Left renal pelvis (tissue), 4 donors: ENCODE data around the gene D2HGDH. TPM values are rescaled to one million over a fixed set of nuclear protein-coding genes. Genes with fewer than 3 reads are reported as not detected.
"Not testable (repeated sequence)": the region's sequence is repeated elsewhere in the genome, so short reads cannot be mapped to it uniquely, and the experiment has no call there.

Experiments
- DNase-seq, 4 donors: peaks; one replicate each; pipeline ENCODE4 v3.0.0-alpha.2; 2013; ENCODE audit warnings: low read depth in 4 of 4, low spot score in 3 of 4
- polyA plus RNA-seq, 4 donors: library from polyadenylated mRNA; unstranded; fragments of 120-200 nt; gene quantifications; one replicate each; pipeline ENCODE4 v1.2.1, GENCODE V29; 2013; ENCODE audit not compliant: insufficient read length in 4 of 4

The D2HGDH gene
- polyA plus RNA-seq, 4 donors, result 18.5 to 54.0 (median 33.1) TPM

DNA sequence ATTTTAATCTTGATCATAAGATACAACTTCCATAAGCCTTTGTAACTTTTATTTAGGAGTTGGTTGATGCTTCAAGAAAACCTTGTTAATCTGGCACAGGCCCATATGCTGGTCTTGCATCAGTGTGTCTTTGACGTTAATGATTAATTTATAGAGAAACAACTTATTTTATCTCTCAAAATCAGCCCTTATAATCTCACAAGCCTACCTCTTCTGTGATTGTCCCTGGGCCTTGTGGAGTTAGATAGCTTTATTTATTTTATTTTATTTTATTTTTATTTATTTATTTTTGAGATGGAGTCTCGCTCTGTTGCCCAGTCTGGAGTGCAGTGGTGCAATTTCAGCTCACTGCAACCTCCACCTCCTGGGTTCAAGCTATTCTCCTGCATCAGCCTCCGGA lies 47.6 kb downstream of the D2HGDH start:
- not testable (repeated sequence) for DNase-seq

DNA sequence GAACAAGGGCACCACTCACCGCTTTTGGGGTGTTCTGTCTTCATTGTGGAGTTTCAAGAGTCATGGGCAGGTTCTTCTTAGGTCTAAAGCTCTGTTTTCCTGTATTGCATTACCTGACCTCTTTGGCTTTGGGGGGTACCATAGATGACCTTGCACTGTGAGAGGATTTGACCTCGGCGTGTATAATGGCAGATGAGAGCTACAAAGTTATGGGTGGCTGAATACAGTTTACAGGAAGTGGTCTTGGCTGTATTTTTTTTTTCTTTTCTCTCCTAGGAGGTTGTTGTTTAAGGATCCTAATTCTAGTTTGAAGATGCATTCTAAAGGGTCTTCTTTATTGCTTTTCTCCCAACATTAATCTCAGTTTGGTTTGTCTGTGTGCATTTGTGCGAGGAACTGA lies 53.7 kb downstream of the D2HGDH start:
- no peak for DNase-seq

DNA sequence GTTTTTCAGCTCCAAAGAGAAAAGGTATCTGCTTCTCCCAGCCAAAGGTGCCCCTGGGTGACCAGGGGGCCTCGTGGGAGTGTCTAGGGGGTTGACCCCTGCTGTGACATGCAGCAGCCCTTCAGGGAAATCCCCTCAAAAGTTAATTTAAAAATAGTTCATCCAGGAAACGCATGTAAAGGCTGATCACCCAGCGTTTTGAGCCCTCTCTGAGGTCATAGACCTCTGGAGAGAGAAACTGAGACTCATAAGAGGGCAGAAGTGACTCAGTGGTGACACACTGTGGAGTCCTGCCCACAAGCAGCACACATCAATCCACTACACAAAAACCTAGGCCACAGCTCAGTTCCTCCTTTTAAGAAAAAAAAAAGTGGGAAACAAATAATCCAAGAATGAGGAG lies 54.1 kb downstream of the D2HGDH start:
- DNase-seq, result no peak

DNA sequence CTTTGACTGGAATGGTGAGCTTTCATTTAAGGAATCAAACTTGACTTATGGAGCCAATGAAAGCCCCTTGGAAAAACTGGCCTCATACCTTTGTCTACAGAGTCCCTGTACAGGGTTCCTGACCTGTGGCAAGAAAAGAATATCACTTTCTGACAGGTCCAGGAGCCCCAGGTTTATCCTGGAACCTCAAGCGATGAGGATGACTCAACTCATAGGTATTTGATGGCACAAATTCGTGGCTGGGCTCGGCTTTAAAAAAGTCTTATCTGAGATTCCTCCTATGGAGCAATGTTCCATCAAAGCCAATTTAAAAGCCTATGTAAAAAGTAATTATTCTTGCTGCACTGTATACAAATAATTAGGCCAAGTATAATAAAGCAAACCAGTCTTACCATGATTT lies 57.0 kb downstream of the D2HGDH start:
- DNase-seq, result not testable (repeated sequence)

DNA sequence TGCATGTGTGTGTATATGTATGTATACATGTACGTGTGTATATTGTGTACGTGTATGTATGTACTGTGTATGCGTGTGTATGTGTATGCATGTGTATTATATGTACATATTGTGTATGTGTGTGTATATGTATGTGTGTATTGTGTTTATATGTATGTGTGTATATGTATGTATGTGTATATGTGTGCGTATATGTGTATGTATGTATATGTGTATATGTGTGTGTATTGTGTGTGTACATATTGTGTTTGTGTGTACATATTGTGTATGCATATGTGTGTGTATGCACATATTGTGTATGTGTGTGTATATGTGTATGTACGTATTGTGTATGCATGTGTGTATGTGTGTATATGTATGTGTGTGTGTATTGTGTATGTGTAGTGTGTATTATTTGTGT lies 59.0 kb downstream of the D2HGDH start:
- no peak for DNase-seq

DNA sequence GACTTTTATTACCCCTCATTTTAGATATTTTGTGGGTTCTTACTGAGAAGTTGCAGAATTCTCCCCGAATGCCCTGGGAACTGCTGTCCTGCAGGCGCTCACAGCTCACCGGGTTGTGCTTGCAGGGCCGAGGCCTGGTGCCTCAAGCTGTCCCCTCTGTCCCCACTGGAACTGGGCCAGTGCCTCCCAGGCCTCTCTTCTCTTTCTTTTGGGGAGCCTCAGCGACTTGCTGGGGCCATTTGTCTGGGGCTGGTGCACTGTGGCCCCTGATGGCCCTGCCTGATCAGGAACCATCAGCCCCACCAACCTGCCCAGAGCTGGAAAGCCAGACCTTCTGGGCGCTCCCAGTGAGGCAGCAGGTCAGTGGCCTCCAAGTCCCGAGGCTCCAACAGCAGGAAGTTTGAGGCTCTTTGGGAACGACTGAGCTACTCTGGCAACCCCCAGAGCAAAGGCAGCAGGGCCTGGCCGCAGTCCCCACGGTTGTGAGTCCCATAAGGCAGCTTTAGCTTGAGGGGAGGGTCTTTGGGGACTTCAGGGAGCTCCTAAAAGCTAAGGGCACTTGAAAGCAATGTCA lies 59.9 kb downstream of the D2HGDH start:
- no peak for DNase-seq

DNA sequence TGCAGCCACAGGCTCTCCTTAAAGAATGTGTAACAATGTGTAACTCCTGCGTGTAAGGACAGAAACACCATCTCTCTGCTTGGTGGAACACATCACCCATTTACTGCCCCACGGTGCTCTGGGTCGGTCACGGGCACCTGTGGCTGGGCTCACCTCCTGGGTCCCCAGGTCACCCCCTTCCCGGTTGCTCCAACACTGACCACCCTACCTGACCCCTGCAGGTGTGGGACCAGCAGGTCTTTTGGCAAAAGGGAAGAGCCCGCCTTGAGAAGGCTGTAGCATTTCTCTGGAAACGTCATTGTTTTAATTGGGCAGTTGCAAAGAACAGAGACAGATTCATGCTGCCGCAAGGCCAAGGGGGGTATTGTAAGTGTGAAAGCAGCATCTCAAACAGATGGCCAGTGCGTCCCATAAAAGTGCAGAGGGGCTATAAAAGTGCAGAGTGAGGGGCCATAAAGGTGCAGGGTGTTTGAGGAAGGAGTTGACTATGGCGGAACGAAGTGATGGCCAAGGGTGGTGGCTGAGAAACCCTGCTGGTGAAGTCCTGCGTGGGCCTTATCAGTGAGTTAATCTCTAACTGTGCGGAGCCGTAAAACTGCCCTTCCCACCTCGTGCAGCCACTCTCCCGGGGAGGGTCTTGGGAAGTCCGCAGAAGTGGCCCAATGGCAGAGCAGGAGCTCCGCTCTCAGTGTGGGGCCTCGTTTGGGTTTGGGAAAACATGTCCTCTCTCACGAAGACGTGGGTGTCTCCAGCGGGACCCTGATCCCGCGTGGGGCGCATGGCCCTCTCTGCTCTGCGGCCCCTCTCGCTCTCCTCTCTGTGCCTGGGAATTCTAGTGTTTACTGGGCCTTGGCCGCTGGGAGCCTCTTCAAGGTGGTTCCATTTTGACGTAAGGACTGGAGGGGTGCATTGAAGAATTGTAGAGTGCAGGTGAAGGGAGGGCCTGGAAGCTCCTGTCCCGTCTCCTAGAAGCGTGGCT lies 60.9 kb downstream of the D2HGDH start:
- DNase-seq, result no peak

DNA sequence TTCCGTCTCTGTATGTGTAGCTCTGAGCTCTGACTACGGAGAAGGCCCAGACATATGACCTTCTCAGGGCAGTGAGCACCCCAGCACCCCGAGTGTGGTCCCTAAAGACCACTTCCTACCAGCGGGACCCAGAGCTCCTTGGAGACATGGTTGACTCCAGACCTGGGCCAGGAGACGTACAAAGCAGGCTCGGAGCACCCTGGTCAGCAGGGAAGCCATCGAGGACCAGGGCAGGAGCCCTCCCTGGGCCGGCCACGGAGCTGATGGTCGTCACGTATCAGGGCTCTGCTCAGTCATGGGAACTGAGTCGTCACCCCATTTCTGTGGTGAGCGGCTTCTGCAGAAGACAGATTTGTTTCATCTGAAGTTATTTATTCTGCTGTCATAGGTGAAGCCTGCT lies 61.8 kb downstream of the D2HGDH start:
- no peak for DNase-seq

DNA sequence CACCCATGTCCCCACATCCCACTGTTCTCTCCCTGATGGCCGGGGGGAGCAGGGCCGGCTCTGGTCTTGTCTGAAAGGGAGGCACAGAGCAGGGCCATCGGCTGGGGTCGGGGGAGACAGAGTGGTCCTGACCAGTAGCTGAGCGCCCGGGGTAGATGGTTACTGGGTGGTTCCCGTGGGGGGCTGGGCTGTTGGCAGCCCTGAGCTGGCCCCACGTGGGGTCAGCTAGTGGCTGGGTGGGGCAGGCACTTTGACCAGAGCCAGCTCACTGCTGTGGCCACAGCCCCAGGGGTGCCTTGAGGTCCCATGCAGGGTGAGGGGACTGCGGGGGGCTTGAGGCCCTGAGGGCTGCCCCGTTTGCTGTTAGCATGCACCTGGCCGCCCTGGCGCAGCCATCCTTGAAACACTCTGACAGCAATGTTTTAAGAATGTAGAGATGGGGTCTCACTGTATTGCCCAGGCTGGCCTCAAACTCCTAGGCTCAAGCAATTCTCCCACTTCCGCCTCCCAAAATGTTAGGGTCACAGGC lies 62.2 kb downstream of the D2HGDH start:
- no peak for DNase-seq

DNA sequence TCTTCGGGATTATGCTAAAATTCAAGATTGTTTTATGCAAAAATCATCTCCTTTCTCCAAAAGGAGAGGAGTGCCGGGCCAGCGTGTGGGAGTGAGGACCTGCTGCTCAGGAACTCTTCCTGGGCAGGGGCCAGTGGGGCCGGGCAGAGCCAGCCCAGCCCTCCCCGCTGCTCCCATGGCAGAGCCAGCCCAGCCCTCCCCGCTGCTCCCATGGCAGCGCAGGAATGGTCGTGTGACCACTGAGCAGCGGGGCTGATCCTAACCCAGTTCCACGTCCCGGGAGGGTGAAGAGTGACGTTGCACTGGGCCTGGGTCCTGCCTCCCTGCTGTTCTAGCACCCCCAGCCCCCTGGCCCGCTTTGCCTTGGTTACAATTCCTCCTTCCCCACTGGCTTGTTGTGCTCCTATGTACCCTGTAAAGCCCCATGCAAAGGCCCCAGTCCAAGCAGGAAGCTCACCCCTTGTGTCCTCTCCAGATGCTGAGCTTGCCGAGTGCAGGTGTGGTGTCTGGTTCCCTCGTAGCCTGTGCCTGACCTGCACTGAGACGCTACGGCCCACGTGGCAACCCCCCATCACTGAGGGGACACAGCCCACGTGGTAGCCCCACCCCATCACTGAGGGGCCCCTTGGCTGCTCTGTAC lies 63.1 kb downstream of the D2HGDH start:
- no peak for DNase-seq

DNA sequence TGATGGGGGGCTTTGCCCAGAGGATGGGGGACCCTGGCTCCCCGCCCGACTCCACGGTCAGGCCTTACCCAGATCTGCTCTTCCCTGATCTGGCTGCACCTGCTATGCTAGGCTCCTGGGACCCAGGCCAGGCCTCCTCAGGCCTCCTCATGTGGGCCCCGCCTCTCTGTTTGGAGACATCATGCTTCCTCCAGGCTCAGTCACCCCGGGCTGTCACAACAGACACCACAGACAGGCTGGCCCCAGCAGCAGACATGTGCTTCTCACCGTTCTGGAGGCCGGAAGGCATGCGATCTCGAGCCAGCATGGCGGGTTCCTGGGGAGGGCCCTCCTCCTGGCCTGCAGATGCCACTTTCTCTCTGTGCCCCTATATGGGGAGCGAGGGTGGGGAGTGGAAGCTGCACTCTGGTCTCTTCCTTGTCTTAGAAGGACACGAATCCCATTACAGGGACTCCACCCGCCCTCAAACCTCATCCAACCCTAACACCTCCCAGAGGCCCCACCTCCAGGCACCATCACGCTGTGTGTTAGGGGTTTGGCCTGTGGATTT lies 63.7 kb downstream of the D2HGDH start:
- no peak for DNase-seq

DNA sequence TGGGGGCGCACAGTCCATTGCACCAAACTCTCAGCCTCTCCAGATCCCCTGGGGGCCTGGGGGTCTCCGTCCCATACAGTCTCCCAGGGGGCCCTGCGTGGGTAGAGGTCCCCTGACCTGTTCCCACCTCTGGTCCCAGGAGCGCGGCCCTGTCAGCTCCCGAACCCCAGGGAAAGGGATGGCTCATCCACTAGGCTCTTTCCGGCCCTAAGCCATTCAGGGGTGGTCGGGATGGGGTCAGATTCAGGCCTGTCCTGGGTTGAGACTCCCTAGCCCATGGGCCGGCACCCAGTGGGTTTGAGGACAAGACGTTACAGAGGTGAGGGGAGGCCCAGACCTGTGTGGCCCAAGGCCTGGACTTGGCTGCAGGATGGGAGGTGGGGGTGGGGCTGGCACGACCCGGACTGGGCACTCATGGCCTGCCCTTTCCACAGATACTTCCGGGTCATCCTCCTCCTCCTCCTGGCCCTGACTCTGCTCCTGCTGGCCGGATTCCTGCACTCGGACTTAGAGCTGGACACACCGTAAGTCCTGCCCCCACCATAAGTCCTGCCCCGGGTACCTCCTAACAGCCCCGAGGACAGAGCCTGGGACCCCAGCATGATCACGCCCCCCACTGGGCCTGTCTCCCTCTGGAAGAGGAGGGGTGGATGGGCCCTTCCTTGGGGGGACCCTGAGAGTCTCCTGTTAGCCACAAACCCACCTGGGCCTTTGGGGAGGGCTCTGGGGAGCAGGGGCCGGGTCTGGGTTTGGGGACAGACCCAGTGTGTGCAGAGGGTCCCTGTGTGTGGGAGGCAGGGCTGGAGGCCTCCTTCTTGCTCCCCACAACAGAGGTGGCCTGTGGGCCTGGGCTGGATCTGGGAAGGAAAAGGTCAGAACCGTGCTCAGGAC lies 64.4 kb downstream of the D2HGDH start:
- no peak for DNase-seq

DNA sequence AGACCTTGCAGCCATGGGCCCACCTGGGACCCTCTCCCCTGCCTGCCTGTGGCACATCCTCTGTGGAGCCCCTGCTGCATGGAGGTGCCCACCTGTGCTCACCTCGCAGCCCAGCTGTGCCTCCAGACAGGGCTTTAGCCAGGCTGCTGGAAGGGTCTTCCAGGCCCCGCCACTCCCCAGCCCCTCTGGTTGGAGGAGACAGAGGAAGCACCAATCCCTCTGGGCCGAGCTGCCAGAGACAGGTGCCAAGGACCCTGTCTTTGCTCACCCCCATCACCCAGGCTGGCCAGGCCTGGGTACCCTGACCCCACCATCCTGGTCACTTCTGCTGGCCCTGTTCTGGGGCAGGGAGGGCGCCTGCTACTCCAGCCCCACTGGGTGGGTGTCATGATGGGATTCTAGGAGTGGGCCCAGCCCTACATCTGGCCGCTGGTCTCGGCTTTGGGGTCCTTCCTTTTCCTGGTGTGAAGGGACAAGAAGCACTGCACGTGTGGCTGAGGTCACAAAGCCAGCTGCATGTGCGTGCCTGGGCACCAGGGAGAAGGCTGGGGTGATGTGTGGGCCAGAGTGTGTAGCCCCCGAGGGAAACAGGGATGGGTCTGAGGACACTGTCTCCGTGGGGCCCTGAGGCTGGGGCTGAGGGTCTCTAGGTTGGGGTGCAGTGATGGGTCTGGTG lies 65.2 kb downstream of the D2HGDH start:
- no peak for DNase-seq

DNA sequence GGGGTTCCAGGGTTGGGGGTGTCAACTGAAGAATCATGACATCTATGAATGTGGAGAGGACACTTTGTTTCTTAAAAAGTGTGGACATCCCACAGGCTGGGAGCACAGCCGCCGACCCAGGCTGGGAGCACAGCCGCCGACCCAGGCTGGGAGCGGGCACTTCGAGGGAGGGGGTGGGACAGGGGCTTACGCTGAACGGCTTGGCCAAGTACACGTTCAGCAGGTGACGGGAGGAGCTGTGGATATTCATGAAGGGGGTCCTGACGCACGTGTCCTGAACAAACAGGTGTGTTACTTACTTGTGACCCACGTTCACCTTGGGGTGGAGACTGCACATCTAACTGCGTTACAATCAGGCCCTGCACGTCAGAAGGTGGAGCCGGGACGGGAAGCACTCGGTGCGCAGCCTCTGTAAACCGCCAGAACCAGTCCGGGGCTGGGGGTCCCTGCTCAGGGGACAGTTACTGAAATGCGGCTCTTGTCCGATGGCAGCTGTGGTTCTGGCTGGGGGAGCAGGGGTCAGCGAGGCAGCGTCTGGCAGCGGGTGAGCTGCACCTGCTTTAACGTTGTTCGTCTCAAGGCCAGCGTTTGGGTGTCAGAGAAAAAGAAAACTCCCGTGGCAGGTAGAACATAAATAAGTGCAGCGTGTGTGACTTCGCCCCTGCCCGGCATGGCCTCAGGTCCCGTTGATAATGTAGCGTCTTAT lies 65.9 kb downstream of the D2HGDH start:
- not testable (repeated sequence) for DNase-seq

DNA sequence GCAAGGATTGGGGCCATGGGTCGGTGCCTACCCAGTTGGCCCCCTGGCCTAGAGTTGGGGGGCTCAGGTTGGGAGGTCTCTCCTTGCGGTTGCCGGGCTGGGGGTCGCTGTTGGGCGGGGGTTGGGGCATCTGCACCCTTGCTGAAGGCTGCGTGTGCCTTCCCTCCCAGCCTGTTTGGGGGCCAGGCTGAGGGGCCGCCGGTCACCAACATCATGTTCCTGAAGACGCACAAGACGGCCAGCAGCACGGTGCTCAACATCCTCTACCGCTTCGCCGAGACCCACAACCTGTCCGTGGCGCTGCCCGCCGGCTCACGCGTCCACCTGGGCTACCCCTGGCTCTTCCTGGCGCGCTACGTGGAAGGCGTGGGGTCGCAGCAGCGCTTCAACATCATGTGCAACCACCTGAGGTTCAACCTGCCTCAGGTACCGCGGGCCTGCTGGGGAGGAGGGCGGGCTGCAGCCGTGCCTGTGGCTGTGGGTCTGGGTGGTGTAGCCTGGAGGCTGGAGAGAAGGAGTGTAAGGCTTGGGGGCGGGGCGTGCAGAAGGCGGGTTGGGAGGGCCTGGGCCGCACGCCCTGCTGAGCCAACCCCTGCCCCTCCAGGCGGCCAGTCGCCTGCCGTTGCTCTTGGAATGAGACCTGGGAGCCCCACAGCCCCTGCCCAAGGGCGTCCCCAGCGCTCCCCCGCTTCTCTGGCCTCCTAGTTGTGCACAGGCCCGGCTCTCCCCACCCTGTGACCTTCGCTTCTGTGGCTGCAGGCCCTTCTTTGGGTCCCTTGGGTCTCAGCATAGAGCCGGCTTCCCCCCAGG lies 67.4 kb downstream of the D2HGDH start:
- DNase-seq, result no peak

DNA sequence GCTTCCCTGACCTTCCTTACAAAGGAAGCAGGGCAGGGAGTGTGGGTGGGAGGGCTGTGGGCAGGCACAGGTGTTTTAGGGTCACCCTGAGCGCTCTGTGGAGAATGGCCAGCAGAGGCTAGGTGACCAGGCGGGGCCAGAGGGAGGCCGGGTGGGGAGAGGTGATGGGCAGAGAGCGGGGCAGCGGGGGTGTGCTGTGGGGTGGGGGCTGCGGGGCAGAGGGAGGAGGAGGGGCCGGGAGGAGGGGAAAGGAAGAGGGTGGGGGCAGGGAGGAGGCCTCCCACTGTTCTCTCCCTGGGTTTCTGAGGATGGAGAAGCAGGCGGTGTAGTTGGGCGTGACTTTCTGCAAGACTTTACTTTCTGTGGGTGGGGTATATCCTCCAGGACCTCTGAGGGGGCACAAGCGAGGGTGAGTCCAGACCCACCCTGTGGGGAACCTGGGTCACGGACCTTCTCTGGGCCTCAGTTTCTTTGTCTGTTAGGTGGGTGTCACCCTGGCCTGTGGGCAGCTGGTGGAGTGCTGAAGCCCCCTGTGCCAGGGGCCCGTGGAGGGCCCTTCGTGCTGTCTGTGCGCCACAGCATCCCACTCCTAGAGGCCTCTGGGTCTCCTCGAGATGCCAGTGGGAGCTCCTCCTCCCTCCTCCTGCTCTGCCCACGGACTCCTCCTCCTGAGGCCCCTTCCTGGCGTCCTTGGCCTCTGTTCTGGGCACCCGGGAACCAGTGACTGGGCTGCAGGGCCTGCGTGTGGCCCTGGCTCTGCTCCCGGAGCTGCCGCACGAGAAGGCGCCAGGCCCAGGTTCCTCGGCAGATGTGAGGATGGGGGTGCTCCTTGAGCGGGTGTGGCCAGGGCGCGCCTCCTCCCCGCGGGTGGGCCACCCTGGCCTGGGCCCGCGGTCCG lies 68.2 kb downstream of the D2HGDH start:
- no peak for DNase-seq
